Right cardiac atrium (tissue), 5 donors: Measurements from ENCODE around the gene TRIM45. TPM values are rescaled to one million over a fixed set of nuclear protein-coding genes. Genes with fewer than 3 reads are reported as not detected.

Experiments used
- ATAC-seq, 2 donors: fragments of 200-7000 bp; cut with Tn5 transposase; one replicate each; pipeline versions ENCODE4 v1.8.0 to v1.9.1; 2020; ENCODE audit warnings: moderate library complexity in 2 of 2, mild to moderate bottlenecking in 1 of 2
- DNase-seq, 3 donors: peaks; one replicate each; pipeline ENCODE4 v3.0.0-alpha.2; 2020
- H3K27ac ChIP-seq: one replicate; pipeline ENCODE4 v1.5.1; 2013; ENCODE audit warnings: mild to moderate bottlenecking, low read length, control low read depth, moderate library complexity
- H3K27me3 ChIP-seq: one replicate; pipeline ENCODE4 v1.6.1; 2013; ENCODE audit not compliant: control insufficient read depth, insufficient read depth
- H3K4me1 ChIP-seq: one replicate; pipeline ENCODE4 v1.6.1; 2013; ENCODE audit warnings: low read length; ENCODE audit not compliant: control insufficient read depth, insufficient read depth
- H3K4me3 ChIP-seq: one replicate; pipeline ENCODE4 v1.5.1; 2013; ENCODE audit warnings: low read length, control low read depth
- H3K9me3 ChIP-seq: one replicate; pipeline ENCODE4 v1.6.1; 2013; ENCODE audit warnings: low read length; ENCODE audit not compliant: control insufficient read depth
- WGBS: extraction: QIAGEN DNeasy Blood & Tissue Kit; methylation state at CpG from one replicate; pipeline ENCODE4 v1.1.7; 2013; 5-methylcytosine and 5-hydroxymethylcytosine counted together
- intact Hi-C, 4 donors: fragments of 100-400 bp; cut with DNase I; formaldehyde crosslinking; loops; one replicate each; pipeline versions ENCODE4 v1.11.0 to v1.14.0; 2022 to 2023
- polyA plus RNA-seq: library from polyadenylated mRNA; stranded (reverse); fragments of 200-250 nt; gene quantifications from one replicate; pipeline ENCODE4 v1.2.3, GENCODE V29; 2013
- total RNA-seq, 4 donors: library from RNA; stranded (reverse); fragmentation: NEBNext Ultra II Directional; extraction: Animal tissue kit (Norgen Biotek cat#: 25700); gene quantifications; one replicate each; pipeline ENCODE4 v1.2.1, GENCODE V29; 2021
- donor health status: healthy with polysubstance abuse.
- donor health status: DM: no; HTN: yes; CAD: no.
- donor health status: DM: no; HTN: no; CAD: no.
- donor health status: DM: no; HTN: yes; CAD: no; lungs with severe emphysema.
- donor health status: DM: yes; HTN: yes; CAD: no.

The TRIM45 gene
- total and polyA plus RNA-seq, 5 donors, result 8.9 to 21.9 (median 15.8) TPM

- Histone ChIP-seq H3K27ac (no peak overlapping the region), H3K9me3 (no peaks in the 10 kb centered on the region), H3K4me1 (no peaks in the 10 kb centered on the region), H3K4me3 (no peak overlapping the region), H3K27me3 (no peaks in the 10 kb centered on the region)
- DNase-seq (no peak), ATAC-seq (no peak)
- WGBS, result 82% methylated on average over 4 of the region's 4 CpGs
- intact Hi-C loops, result no loop called here
These were observed 23.2 kb downstream of the TRIM45 start for GRCh38 chr1:117098287-117098890.

GRCh38 chr1:117097443-117097842, 24.1 kb downstream of the TRIM45 start:
- 75% methylated on average over 4 of the region's 4 CpGs for WGBS
- H3K27ac ChIP-seq, result no peak overlapping the region
- H3K4me1 ChIP-seq, result no peaks in the 10 kb centered on the region

GRCh38 chr1:117096951-117097408, 24.6 kb downstream of the TRIM45 start:
- H3K9me3 ChIP-seq, result no peaks in the 10 kb centered on the region
- DNase-seq, result no peak
- no peaks in the 10 kb centered on the region for H3K27me3 ChIP-seq
- no peak for ATAC-seq
- H3K27ac ChIP-seq, result no peak overlapping the region
- H3K4me3 ChIP-seq, result no peak overlapping the region
- H3K4me1 ChIP-seq, result no peaks in the 10 kb centered on the region
- intact Hi-C loops, result no loop called here
- 90% methylated on average over 3 of the region's 3 CpGs for WGBS

More at GRCh38 chr1:117097443-117097842, 24.1 kb downstream of the TRIM45 start:
- Histone ChIP-seq H3K9me3 (no peaks in the 10 kb centered on the region), H3K4me3 (no peak overlapping the region), H3K27me3 (no peaks in the 10 kb centered on the region)
- no peak for ATAC-seq
- intact Hi-C loops, result no loop called here
- no peak for DNase-seq

DNA sequence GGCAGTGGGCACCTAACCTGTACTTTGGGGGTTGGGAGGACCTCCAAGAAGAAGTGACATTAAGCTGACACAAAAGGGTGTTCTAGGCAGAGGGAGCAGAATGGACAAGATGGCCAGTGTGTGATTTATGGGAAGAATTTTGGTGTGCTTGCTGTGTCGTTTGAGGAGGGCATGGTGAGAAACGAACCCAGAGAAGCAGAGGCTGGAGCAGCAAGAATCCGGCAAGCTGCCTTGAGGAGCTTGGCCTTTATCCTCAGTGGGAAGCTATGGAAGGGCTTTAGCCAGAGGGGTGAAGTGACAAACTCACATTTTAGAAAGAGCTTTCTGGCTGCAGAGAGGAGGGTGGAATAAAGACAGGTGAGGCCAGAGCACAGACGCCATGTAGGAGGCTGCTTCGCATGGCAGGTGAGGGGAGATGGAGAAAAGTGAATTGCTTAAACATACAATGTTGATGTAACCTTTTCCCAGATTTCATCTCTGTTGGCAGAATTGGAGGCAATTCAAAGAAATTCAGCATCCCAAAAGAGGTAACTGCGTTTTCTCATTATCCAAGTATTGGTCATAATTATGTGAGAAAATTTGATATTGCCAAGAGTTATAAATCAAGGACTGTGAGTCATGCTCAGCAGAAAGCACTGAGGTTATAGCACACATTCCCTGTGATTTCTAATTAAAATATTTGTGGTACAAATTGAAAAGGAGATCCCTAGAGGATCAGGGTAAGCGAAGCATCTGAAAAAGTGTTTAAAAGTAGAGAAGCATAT, 26.5 kb downstream of the TRIM45 start:
- Histone ChIP-seq H3K9me3 (no peaks in the 10 kb centered on the region), H3K4me3 (no peak overlapping the region), H3K27me3 (no peaks in the 10 kb centered on the region), H3K4me1 (no peaks in the 10 kb centered on the region), H3K27ac (no peak overlapping the region)
- ATAC-seq, result no peak
- no peak for DNase-seq
- WGBS, result 95% methylated on average over 7 of the region's 7 CpGs
- intact Hi-C loops, result no loop called here

DNA sequence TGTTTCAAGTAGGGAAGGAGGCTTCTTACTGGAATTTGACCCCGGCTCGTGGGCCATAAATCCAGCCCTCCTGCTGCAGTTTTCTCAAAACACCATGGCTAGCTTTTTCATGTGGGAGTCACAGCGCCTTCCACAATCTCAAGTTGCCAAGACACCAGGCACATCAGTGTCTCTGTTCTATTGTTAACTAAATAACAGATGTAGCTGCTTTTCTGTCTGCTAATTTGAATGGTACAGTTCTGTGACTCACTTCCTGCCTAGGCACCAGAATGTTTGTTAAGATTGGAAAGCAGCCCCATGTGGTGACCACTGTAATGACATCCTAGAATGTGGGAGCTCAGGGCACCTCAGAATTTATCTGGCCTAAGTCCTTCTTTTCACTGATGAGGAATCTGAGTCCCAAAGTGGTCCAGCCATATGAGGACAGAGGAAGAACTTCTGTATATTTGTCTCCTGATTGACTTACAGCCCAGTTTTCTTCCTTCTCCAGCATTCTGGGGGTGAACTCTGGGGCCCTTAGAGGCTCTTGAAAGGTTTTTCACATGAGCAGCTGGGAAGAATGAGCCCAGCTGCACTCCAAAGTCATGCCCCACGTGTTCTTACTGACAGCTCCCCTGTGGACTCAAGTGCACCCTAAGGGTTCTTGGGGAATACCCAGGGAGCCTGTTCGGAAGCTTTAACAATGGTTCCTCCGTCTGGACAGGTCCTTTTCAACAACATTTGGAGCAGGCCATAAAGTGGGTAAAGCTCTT, 27.5 kb downstream of the TRIM45 start:
- WGBS, result 91% methylated on average over 6 of the region's 6 CpGs
- H3K27me3 ChIP-seq, result no peaks in the 10 kb centered on the region
- no peak for DNase-seq
- H3K9me3 ChIP-seq, result no peaks in the 10 kb centered on the region
- no peaks in the 10 kb centered on the region for H3K4me1 ChIP-seq
- H3K4me3 ChIP-seq, result no peak overlapping the region
- peak in 1 of 2 donors; percentile 61 for ATAC-seq
- intact Hi-C loops, result no loop called here
- no peak overlapping the region for H3K27ac ChIP-seq

GRCh38 chr1:117093091-117093534, 28.4 kb downstream of the TRIM45 start:
- Histone ChIP-seq H3K4me1 (no peaks in the 10 kb centered on the region), H3K27me3 (no peaks in the 10 kb centered on the region), H3K4me3 (no peak overlapping the region), H3K9me3 (no peaks in the 10 kb centered on the region), H3K27ac (peak overlapping the region; percentile 9)
- ATAC-seq (peak; percentile 77 to 91), DNase-seq (peak in 2 of 3 donors; percentile 50 to 63)
- WGBS, result 45% methylated on average over 7 of the region's 7 CpGs
- intact Hi-C loops, result no loop called here

- 64% methylated on average over 5 of the region's 5 CpGs for WGBS
- DNase-seq, result no peak
- Histone ChIP-seq H3K27ac (peak overlapping the region; percentile 9), H3K27me3 (no peaks in the 10 kb centered on the region), H3K9me3 (no peaks in the 10 kb centered on the region), H3K4me1 (no peaks in the 10 kb centered on the region), H3K4me3 (no peak overlapping the region)
- intact Hi-C loops, result no loop called here
- no peak for ATAC-seq
These were observed 29.0 kb downstream of the TRIM45 start for GRCh38 chr1:117092594-117092993.

- intact Hi-C loops, result loop anchor here in 1 of 4 donors (10.0 kb wide), 1 partner anchor 195 kb away; no protein-coding TSS in a partner anchor
- H3K9me3 ChIP-seq, result no peaks in the 10 kb centered on the region
- no peaks in the 10 kb centered on the region for H3K27me3 ChIP-seq
- ATAC-seq (no peak), DNase-seq (no peak)
- 92% methylated on average over 2 of the region's 2 CpGs for WGBS
- no peaks in the 10 kb centered on the region for H3K4me1 ChIP-seq
- no peak overlapping the region for H3K27ac ChIP-seq
- no peak overlapping the region for H3K4me3 ChIP-seq
These were observed 31.6 kb downstream of the TRIM45 start for GRCh38 chr1:117089996-117090395.

DNA sequence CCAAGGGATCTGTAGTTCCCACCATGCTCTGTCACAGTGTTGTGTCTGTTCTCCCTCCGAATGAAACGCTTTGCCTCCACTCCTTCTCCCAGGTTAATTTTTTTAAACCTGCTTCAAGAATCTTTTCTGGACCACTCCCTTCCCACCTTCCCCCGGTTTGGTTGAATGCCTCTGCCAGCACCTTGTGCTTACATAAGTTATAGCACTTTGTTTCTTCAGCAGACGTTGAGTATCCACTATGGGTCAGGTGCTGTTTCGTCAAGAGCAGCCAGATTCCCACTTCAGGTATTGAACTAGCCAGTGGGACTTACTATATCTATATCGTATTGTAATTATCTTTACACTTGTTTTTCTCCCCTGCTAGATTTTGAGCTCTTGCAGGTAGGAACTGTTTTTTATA, 33.9 kb downstream of the TRIM45 start:
- Histone ChIP-seq H3K27ac (no peak overlapping the region), H3K4me1 (no peaks in the 10 kb centered on the region), H3K4me3 (no peak overlapping the region), H3K9me3 (no peaks in the 10 kb centered on the region), H3K27me3 (no peaks in the 10 kb centered on the region)
- no peak for DNase-seq
- no peak for ATAC-seq
- 98% methylated on average over 6 of the region's 6 CpGs for WGBS
- intact Hi-C loops, result loop anchor here in 1 of 4 donors (10.0 kb wide), 1 partner anchor 197 kb away; no protein-coding TSS in a partner anchor

DNA sequence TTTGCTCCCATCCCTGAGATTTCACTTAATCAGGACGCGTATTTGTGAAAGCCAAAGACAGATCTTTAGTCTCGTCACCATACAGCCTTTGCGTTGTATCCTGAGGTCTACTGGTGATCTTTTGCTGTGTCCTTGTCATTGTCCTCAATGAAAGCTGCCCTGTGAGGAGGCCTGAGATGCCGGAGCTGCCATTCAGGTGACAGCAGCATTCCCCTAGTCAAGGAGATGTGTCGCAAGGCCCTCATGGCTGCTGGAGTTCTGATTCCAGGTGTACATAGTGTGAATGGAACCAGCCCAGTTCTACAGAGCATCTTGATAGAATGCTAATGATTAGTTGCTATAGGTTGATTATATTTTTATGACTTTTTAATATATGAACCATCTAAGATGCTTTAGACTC, 37.3 kb downstream of the TRIM45 start:
- 82% methylated on average over 6 of the region's 6 CpGs for WGBS
- Histone ChIP-seq H3K27ac (no peak overlapping the region), H3K4me1 (no peaks in the 10 kb centered on the region), H3K27me3 (no peaks in the 10 kb centered on the region), H3K4me3 (no peak overlapping the region), H3K9me3 (no peaks in the 10 kb centered on the region)
- DNase-seq, result no peak
- intact Hi-C loops, result loop anchor here in 1 of 4 donors (10.0 kb wide), 1 partner anchor 201 kb away; no protein-coding TSS in a partner anchor
- no peak for ATAC-seq
